Endothelial cell of umbilical vein (primary cell): ENCODE data around the gene ZNFX1.

Experiments used
- EZH2 ChIP-seq: IDR thresholded peaks from 2 replicates; pipeline ENCODE4 v1.6.1; 2012; ENCODE audit warnings: borderline replicate concordance, low read depth, mild to moderate bottlenecking, moderate library complexity, low read length, inconsistent platforms; ENCODE audit not compliant: severe bottlenecking
- JUN ChIP-seq: IDR thresholded peaks from 2 replicates; pipeline ENCODE4 v1.6.1; 2011; ENCODE audit warnings: borderline replicate concordance, low read depth; ENCODE audit not compliant: insufficient read length, insufficient read depth
- MYC ChIP-seq: IDR thresholded peaks from one replicate; pipeline ENCODE4 v1.6.1; 2011; ENCODE audit warnings: mild to moderate bottlenecking, low read depth, low read length
- POLR2A ChIP-seq: IDR thresholded peaks from 2 replicates; pipeline ENCODE4 v1.6.1; 2012; ENCODE audit warnings: low read depth, mild to moderate bottlenecking, control low read depth, low read length
- POLR2AphosphoS5 ChIP-seq: IDR thresholded peaks from 2 replicates; pipeline ENCODE4 v1.6.1; 2012; ENCODE audit warnings: low read depth, mild to moderate bottlenecking, control low read depth, low read length, moderate library complexity; ENCODE audit not compliant: insufficient read depth
- TF ChIP-seq, protein P1 (sequence below), 2 donors: IDR thresholded peaks; 1 replicate in 1 of 2; 2 replicates in 1 of 2; pipeline ENCODE4 v1.5.1; 2011; ENCODE audit warnings: low read length in 2 of 2, mild to moderate bottlenecking in 2 of 2, moderate library complexity in 2 of 2, control low read depth in 1 of 2, inconsistent platforms in 1 of 2, low read depth in 1 of 2; ENCODE audit not compliant: insufficient read depth in 1 of 2; ENCODE audit errors: extremely low read depth in 1 of 2
- TF ChIP-seq, protein P2 (sequence below): IDR thresholded peaks from 2 replicates; pipeline ENCODE4 v1.6.1; 2011; ENCODE audit not compliant: insufficient read depth, insufficient read length

DNA sequence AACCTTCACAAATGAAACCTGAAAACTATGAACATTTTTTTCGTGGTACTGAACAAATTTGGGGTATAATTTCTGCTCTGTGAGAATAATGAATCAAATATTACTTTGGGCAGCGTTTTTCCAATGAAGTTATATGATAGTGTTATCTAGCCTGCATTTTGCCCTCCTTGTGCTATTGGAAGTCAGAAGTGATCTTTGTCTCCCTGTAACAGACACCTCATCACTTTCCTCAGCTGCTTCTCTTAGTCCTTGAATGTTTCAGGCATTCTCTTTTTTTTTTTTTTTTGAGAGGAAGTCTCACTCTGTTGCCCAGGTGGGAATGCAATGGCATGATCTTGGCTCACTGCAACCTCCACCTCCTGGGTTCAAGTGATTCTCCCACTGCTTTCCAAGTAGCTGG, 48.5 kb downstream of the ZNFX1 start:
- no peak for TF ChIP-seq POLR2AphosphoS5
- no peak for TF ChIP-seq POLR2A
- TF ChIP-seq EZH2 = no peak
- TF ChIP-seq, protein P1, sequence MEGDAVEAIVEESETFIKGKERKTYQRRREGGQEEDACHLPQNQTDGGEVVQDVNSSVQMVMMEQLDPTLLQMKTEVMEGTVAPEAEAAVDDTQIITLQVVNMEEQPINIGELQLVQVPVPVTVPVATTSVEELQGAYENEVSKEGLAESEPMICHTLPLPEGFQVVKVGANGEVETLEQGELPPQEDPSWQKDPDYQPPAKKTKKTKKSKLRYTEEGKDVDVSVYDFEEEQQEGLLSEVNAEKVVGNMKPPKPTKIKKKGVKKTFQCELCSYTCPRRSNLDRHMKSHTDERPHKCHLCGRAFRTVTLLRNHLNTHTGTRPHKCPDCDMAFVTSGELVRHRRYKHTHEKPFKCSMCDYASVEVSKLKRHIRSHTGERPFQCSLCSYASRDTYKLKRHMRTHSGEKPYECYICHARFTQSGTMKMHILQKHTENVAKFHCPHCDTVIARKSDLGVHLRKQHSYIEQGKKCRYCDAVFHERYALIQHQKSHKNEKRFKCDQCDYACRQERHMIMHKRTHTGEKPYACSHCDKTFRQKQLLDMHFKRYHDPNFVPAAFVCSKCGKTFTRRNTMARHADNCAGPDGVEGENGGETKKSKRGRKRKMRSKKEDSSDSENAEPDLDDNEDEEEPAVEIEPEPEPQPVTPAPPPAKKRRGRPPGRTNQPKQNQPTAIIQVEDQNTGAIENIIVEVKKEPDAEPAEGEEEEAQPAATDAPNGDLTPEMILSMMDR (IDR thresholded peaks at IDR 0.05; ENCODE audit: extremely low read depth in 1 of 2, insufficient read depth in 1 of 2, low read depth in 1 of 2, low read length in 2 of 2) = no peak
- TF ChIP-seq, protein P2, sequence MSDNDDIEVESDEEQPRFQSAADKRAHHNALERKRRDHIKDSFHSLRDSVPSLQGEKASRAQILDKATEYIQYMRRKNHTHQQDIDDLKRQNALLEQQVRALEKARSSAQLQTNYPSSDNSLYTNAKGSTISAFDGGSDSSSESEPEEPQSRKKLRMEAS = no peak
- no peak for TF ChIP-seq MYC
- no peak for TF ChIP-seq JUN
